ENCODE results near the gene CFDP1.

DNA sequence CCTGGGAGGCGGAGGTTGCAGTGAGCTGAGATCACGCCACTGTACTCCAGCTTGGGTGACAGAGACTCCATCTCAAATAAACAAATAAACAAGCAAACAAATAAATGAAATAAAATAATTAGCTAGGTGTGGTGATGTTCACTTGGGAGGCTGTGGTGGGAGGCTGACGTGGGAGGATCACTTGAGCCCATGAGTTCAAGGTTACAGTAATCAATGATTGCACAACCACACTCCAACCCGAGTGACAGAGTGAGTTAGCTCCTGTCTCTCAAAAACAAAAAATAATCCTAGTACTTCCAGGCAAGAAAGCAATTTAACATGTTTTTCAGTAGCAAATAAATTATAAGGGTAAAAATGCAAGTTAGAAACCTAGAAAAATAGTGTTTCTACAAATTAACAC is 26.4 kb downstream of the CFDP1 start:
- TF ChIP-seq, protein P1, sequence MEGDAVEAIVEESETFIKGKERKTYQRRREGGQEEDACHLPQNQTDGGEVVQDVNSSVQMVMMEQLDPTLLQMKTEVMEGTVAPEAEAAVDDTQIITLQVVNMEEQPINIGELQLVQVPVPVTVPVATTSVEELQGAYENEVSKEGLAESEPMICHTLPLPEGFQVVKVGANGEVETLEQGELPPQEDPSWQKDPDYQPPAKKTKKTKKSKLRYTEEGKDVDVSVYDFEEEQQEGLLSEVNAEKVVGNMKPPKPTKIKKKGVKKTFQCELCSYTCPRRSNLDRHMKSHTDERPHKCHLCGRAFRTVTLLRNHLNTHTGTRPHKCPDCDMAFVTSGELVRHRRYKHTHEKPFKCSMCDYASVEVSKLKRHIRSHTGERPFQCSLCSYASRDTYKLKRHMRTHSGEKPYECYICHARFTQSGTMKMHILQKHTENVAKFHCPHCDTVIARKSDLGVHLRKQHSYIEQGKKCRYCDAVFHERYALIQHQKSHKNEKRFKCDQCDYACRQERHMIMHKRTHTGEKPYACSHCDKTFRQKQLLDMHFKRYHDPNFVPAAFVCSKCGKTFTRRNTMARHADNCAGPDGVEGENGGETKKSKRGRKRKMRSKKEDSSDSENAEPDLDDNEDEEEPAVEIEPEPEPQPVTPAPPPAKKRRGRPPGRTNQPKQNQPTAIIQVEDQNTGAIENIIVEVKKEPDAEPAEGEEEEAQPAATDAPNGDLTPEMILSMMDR (IDR thresholded peaks at IDR 0.05): no peak
- no peak for TF ChIP-seq POLR2A (IDR thresholded peaks at IDR 0.05)

Measured in adrenal gland (tissue), 5 donors.